ENCODE results near the gene CHRNA9.

Gene CHRNA9

GRCh38 chr4:40317916-40318658 lies 17.0 kb upstream of the CHRNA9 start:
- no peak for TF ChIP-seq ZNF274 (IDR thresholded peaks at IDR 0.05; ENCODE audit: low read depth, low read length)
- no peak overlapping the region for H3K4me3 ChIP-seq (ENCODE audit: low read length)

GRCh38 chr4:40321574-40322275 lies 13.4 kb upstream of the CHRNA9 start:
- H3K4me3 ChIP-seq (ENCODE audit: low read length): no peak overlapping the region
- no peak for TF ChIP-seq ZNF274 (IDR thresholded peaks at IDR 0.05; ENCODE audit: low read depth, low read length)

GRCh38 chr4:40322811-40323210 lies 12.3 kb upstream of the CHRNA9 start:
- H3K4me3 ChIP-seq (ENCODE audit: low read length): no peak overlapping the region
- TF ChIP-seq ZNF274 (IDR thresholded peaks at IDR 0.05; ENCODE audit: low read depth, low read length): no peak

GRCh38 chr4:40323866-40324265 lies 11.3 kb upstream of the CHRNA9 start:
- H3K4me3 ChIP-seq (ENCODE audit: low read length): no peak overlapping the region
- TF ChIP-seq ZNF274 (IDR thresholded peaks at IDR 0.05; ENCODE audit: low read depth, low read length): no peak

GRCh38 chr4:40325406-40326019 lies 9.6 kb upstream of the CHRNA9 start:
- no peak for TF ChIP-seq ZNF274 (IDR thresholded peaks at IDR 0.05; ENCODE audit: low read depth, low read length)
- H3K4me3 ChIP-seq (ENCODE audit: low read length): no peak overlapping the region

- TF ChIP-seq ZNF274 (IDR thresholded peaks at IDR 0.05; ENCODE audit: low read depth, low read length): no peak
- no peak overlapping the region for H3K4me3 ChIP-seq (ENCODE audit: low read length)
Measured at GRCh38 chr4:40327340-40327739, 7.8 kb upstream of the CHRNA9 start.

- H3K4me3 ChIP-seq (ENCODE audit: low read length): no peak overlapping the region
- TF ChIP-seq ZNF274 (IDR thresholded peaks at IDR 0.05; ENCODE audit: low read depth, low read length): no peak
Measured at GRCh38 chr4:40328383-40328782, 6.8 kb upstream of the CHRNA9 start.

GRCh38 chr4:40329805-40330204 lies 5.3 kb upstream of the CHRNA9 start:
- no peak for TF ChIP-seq ZNF274 (IDR thresholded peaks at IDR 0.05; ENCODE audit: low read depth, low read length)
- H3K4me3 ChIP-seq (ENCODE audit: low read length): no peak overlapping the region

GRCh38 chr4:40330536-40330935 lies 4.6 kb upstream of the CHRNA9 start:
- H3K4me3 ChIP-seq (ENCODE audit: low read length): no peak overlapping the region
- TF ChIP-seq ZNF274 (IDR thresholded peaks at IDR 0.05; ENCODE audit: low read depth, low read length): no peak

GRCh38 chr4:40331101-40331745 lies 3.9 kb upstream of the CHRNA9 start:
- H3K4me3 ChIP-seq (ENCODE audit: low read length): no peak overlapping the region
- TF ChIP-seq ZNF274 (IDR thresholded peaks at IDR 0.05; ENCODE audit: low read depth, low read length): no peak

- TF ChIP-seq ZNF274 (IDR thresholded peaks at IDR 0.05; ENCODE audit: low read depth, low read length): no peak
- no peak overlapping the region for H3K4me3 ChIP-seq (ENCODE audit: low read length)
Measured at GRCh38 chr4:40331961-40332360, 3.2 kb upstream of the CHRNA9 start.

GRCh38 chr4:40333921-40334352 lies 1.2 kb upstream of the CHRNA9 start:
- H3K4me3 ChIP-seq (ENCODE audit: low read length): no peak overlapping the region
- TF ChIP-seq ZNF274 (IDR thresholded peaks at IDR 0.05; ENCODE audit: low read depth, low read length): no peak

- TF ChIP-seq ZNF274 (IDR thresholded peaks at IDR 0.05; ENCODE audit: low read depth, low read length): no peak
- H3K4me3 ChIP-seq (ENCODE audit: low read length): no peak overlapping the region
Measured at GRCh38 chr4:40335525-40335894, 377 bp downstream of the CHRNA9 start.

GRCh38 chr4:40337051-40337450 lies 1.9 kb downstream of the CHRNA9 start:
- no peak overlapping the region for H3K4me3 ChIP-seq (ENCODE audit: low read length)
- no peak for TF ChIP-seq ZNF274 (IDR thresholded peaks at IDR 0.05; ENCODE audit: low read depth, low read length)
